Suppressor macrophage (primary cell): ENCODE data around the gene AKR1C3.

Experiments
- DNase-seq, 4 experiments: peaks; one replicate each; pipeline ENCODE4 v3.0.0-alpha.2; 2020 to 2022

AKR1C3 gene

DNA sequence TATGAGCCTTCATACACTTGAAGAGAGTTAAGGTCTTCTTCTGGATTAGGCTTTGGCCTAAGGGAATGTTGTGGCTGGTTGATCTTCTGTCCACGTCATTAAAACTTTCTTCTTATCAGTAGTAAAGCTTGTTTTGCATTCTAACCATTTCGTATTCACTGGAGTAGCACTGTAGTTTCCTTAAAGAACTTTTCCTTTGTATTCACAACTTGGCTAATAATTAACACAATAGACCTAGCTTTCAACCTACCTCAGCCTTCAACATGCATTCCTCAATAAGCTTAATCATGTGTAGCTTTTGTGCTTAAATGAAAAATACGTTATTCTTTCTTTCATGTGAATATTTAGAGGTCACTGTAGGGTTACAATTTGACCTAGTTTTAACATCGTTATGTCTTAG, 48.0 kb downstream of the AKR1C3 start:
- no peak for DNase-seq

DNA sequence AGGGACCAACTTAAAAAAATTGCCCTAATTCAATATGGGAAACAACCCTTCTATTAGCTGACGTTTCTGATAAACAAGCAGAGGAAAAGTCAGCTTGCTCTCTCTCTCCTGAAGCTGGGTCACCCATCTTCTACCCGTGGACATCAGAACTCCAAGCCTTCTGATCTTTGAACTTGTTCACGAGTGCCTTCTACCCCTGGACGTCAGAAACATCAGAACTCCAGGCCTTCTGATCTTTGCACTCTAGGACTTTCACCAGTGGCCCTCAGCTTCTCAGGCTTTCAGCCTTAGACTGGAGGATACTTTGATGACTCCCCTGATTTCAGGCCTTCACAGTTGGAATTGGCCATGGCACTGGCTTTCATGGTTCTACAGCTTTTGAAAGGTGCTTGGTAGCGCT, 48.9 kb downstream of the AKR1C3 start:
- DNase-seq: no peak

DNA sequence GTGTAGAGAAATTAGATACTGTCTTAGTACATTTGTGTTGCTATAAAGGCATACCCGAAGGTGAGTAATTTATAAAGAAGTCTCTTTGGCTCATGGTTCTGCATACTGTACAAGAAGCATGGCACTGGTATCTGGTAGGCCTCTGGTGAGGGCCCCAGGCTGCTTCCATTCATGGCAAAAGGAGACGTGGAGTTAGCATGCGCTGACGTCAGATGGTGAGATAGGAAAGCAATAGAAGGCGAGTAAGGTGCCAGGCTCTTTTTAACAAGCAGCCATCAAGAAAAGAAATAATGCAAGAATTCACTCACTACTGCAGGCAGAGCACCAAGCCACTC, 52.7 kb downstream of the AKR1C3 start:
- no peak for DNase-seq

DNA sequence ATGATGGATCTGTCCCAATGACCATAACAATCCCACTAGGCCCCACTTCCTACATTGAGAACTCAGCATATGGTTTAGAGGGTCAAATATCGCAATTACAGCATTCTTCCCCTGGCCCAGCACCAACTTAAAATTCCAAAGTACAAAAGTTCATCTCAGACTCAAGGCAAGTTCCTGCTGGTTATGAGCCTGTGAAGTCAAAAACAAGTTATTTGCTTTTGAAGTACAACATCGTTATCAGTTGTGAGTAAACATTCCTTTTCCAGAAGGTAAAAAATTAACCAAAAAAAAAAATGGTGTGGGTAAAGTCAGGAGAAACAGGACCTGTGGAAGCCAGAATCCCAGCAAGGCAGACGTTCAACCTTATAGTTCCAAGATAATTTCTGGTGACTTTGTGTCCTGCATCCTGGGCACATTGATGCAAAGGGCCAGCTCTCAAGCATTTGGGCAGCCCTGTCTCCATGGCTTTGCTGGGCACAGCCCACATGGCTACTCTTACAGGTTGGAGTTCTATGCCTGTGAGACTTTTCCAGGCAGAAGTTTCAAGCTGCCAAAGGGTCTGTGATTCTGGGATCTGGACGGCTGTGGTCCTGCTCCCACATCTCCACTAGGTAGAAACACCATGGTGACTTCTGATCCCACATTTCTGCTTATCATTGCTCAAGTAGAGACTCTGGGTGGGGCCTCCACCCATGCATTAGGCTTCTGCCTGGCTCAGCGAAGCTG, 53.2 kb downstream of the AKR1C3 start:
- DNase-seq: no peak

DNA sequence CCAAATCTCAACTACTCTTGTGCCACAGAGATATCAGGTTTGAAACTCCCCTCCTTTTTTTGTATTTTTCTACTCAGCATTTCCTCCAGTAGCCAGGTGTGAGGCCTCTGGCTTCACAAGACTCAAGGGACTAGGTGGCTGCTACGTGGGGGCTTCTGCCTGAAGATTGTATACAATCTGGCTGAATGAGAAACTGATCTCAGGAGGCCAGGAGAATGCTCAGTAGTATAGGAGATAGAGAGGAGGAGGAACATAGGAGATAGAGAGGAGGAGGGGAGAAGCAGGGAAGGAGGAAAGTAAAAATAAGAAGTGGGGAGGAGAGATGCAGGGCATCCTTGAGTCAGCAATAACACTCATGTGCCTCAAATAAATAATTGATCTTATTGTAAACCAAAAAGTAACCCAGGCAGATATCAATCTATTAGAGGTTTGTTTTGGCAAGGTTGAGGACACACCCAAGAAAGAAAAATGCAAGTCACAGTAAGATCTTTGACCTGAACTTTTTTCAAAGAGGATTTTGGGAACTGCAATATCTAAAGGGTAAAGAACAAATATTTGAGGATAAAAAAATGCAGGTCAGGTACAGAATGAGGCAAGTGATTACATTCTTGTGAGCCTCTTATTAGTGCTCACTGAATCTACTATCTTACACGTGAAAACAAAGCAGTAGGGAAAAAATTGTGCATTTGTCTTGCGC, 53.9 kb downstream of the AKR1C3 start:
- no peak for DNase-seq

DNA sequence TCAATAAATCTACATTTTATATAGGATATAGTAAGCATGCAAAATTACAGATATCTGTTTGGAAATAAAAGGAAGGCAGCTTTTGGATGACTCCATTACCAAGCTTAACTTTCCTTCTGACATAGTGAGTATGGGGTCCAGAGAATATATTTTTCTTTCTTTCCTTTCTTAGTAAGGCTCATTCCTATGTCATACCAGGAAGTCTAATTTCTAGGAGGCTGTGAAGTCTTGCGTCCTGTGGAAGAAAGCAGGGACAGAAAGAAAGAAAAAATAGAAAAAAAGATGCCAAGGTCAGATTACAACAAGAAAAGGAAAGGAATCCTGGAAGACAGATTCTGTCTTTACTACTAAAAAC, 54.4 kb downstream of the AKR1C3 start:
- DNase-seq: no peak

DNA sequence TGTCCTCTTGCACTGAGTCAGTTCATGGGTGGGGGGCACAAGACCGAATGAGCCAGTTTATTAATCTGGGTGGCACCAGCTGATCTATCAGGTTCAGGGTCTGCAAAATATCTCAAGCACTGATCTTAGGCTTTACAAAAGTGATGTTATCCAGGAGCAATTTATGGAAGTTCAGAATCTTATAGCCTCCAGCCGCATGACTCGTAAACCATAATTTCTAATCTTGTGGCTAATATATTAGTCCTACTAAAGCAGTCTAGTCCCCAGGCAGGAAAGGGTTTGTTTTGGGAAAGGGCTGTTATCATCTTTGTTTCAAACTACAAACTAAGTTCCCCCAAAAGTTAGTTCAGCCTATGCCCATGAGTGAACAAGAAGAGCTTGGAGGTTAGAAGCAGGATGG, 56.9 kb downstream of the AKR1C3 start:
- no peak for DNase-seq

DNA sequence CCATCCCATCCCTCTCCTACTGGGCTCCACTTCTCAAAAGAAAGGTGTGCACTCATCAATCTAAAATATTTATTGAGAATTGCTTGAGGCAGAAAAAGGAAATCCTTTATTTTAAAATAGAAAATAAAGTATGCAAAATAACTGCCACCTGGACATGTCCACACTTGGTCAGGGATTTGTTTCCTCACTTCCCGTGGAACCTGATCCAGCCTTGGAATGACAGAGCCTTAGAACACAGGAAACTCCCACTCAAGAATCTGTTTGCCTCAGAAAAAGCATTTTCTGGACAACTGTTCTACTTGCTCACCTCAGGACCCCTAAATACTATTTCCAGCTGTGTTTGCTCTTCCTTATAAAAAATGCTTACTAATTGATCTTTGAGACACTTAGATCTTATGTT, 61.7 kb downstream of the AKR1C3 start:
- no peak for DNase-seq
